Dendritic cell treated with granulocyte-macrophage colony-stimulating factor and Interleukin-4, amounts not matched to agents 40 ng/mL and 50 ng/mL, for 4 days (primary cell): Measurements from ENCODE around the gene ZFP57.

Source experiments
- H3K27ac Mint-ChIP-seq: one replicate; pipeline ENCODE4 v1.8.0; 2022; ENCODE audit warnings: mild to moderate bottlenecking, mixed read lengths
- H3K27me3 Mint-ChIP-seq: one replicate; pipeline ENCODE4 v1.8.0; 2022; ENCODE audit warnings: mild to moderate bottlenecking, mixed read lengths
- H3K36me3 Mint-ChIP-seq: one replicate; pipeline ENCODE4 v1.8.0; 2022; ENCODE audit warnings: low read depth, mixed read lengths
- H3K4me1 Mint-ChIP-seq: one replicate; pipeline ENCODE4 v1.8.0; 2022; ENCODE audit warnings: low read depth, mixed read lengths
- H3K4me3 Mint-ChIP-seq: one replicate; pipeline ENCODE4 v1.8.0; 2022; ENCODE audit warnings: mild to moderate bottlenecking, moderate library complexity, mixed read lengths
- H3K9me3 Mint-ChIP-seq: one replicate; pipeline ENCODE4 v1.8.0; 2022; ENCODE audit warnings: mixed read lengths
- intact Hi-C: fragments of 100-400 bp; cut with micrococcal nuclease; formaldehyde crosslinking; loops from one replicate; pipeline ENCODE4 v1.15.0; 2022

ZFP57 gene

GRCh38 chr6:29680904-29681303 lies at the start of gene ZFP57:
Gene ZFP57, minus strand, starts transcription at chr6:29681152. Its CDS starts 4,149 bp downstream, at chr6:29677003.
- peaks cover 24% of the 10 kb centered on the region for H3K27me3 Mint-ChIP-seq
- H3K27ac Mint-ChIP-seq = peak within 1 kb of the TSS; percentile 59
- H3K4me3 Mint-ChIP-seq = peak within 1 kb of the TSS; percentile 77
- H3K9me3 Mint-ChIP-seq = no peaks in the 10 kb centered on the region
- peaks cover 35% of the 10 kb centered on the region for H3K4me1 Mint-ChIP-seq
- H3K36me3 Mint-ChIP-seq = peaks cover 13% of the 10 kb centered on the region
- intact Hi-C loops = no loop called here

GRCh38 chr6:29730575-29731126 lies 49.7 kb upstream of the ZFP57 start:
- Mint-ChIP-seq H3K27ac (no peak overlapping the region), H3K27me3 (no peaks in the 10 kb centered on the region), H3K4me1 (peaks cover 30% of the 10 kb centered on the region), H3K36me3 (peaks cover 32% of the 10 kb centered on the region), H3K9me3 (no peaks in the 10 kb centered on the region), H3K4me3 (no peak overlapping the region)
- intact Hi-C loops = no loop called here

- Mint-ChIP-seq H3K9me3 (no peaks in the 10 kb centered on the region), H3K4me1 (peaks cover 38% of the 10 kb centered on the region), H3K4me3 (no peak overlapping the region), H3K27ac (no peak overlapping the region), H3K27me3 (no peaks in the 10 kb centered on the region), H3K36me3 (peaks cover 37% of the 10 kb centered on the region)
- intact Hi-C loops = no loop called here
Observed at GRCh38 chr6:29729774-29730328, 48.9 kb upstream of the ZFP57 start.

DNA sequence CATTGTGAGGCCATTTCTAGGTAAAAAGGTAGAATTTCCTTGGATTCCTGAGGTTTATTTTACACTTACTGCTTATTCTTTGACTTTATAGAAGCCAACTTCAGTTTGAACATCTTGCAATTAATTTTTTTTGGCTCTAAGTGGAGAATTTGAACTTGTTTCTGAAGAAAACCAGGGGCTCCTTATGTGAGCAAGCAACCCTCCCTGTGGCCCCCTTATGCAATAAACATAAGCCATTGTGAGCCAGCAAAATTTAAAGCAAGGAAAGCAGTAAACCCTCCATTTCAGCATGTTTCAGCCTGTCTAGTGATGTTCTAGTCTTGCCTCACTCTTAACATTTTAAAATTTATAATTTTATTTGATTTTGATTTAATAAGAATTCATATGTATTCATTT lies 47.9 kb upstream of the ZFP57 start:
- peaks cover 47% of the 10 kb centered on the region for H3K36me3 Mint-ChIP-seq
- H3K27ac Mint-ChIP-seq = no peak overlapping the region
- H3K4me1 Mint-ChIP-seq = peaks cover 38% of the 10 kb centered on the region

DNA sequence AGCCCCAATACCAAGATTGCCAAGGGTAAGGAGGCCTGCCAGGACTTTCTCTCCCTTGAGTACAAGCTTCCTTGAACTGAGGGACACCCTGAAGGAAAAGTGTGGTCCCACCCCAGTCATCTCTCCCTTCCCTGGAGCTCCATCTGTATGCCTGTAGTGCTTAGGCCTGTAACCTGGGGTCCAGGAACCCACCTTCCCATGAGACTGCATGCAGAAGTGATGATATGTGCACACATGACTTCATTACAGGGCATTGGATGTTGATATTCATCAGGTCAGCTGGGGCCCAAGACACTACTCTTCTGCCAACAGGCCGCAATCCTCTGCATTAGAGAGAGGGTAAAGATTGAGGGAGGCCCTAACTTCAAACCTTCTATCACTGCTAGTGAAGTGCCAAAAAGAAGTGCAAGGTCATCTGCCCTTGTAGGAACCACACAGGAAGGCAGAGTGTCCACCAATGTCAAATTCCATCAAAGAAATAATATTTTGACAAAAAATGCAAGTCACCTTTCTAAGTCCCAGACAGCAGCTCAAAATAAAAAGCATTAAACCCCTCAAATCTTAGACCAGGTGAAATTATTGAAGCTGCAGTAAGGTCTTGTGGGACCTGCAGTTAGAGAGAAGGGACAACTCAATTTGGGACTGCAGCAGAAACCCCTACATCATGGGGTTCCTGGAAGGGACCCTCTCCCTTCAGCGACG lies 47.4 kb upstream of the ZFP57 start:
- Mint-ChIP-seq H3K27ac (no peak overlapping the region), H3K27me3 (no peaks in the 10 kb centered on the region), H3K4me1 (peaks cover 35% of the 10 kb centered on the region), H3K9me3 (no peaks in the 10 kb centered on the region), H3K4me3 (no peak overlapping the region), H3K36me3 (peaks cover 52% of the 10 kb centered on the region)
- intact Hi-C loops = no loop called here

More for the DNA sequence above, 47.9 kb upstream of the ZFP57 start:
- H3K27me3 Mint-ChIP-seq = no peaks in the 10 kb centered on the region
- no peaks in the 10 kb centered on the region for H3K9me3 Mint-ChIP-seq
- no peak overlapping the region for H3K4me3 Mint-ChIP-seq
- intact Hi-C loops = no loop called here

GRCh38 chr6:29727637-29728036 lies 46.7 kb upstream of the ZFP57 start:
- peaks cover 39% of the 10 kb centered on the region for H3K4me1 Mint-ChIP-seq
- no peaks in the 10 kb centered on the region for H3K9me3 Mint-ChIP-seq
- H3K4me3 Mint-ChIP-seq = no peak overlapping the region
- peaks cover 56% of the 10 kb centered on the region for H3K36me3 Mint-ChIP-seq
- H3K27me3 Mint-ChIP-seq = no peaks in the 10 kb centered on the region
- H3K27ac Mint-ChIP-seq = no peak overlapping the region
- intact Hi-C loops = no loop called here

GRCh38 chr6:29726571-29727194 lies 45.7 kb upstream of the ZFP57 start:
- no peaks in the 10 kb centered on the region for H3K27me3 Mint-ChIP-seq
- peaks cover 56% of the 10 kb centered on the region for H3K36me3 Mint-ChIP-seq
- H3K4me1 Mint-ChIP-seq = peaks cover 49% of the 10 kb centered on the region
- intact Hi-C loops = no loop called here
- no peak overlapping the region for H3K27ac Mint-ChIP-seq
- H3K9me3 Mint-ChIP-seq = no peaks in the 10 kb centered on the region
- H3K4me3 Mint-ChIP-seq = no peak overlapping the region

DNA sequence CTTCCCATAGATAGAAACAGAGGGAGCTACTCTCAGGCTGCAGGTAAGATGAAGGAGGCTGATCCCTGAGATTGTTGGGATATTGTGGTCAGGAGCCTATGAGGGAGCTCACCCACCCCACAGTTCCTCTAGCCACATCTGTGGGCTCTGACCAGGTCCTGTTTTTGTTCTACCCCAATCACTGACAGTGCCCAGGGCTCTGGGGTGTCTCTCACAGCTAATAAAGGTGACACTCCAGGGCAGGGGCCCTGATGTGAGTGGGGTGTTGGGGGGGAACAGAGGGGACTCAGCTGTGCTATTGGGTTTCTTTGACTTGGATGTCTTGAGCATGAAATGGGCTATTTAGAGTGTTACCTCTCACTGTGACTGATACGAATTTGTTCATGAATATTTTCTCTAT lies 45.0 kb upstream of the ZFP57 start:
- peaks cover 54% of the 10 kb centered on the region for H3K4me1 Mint-ChIP-seq
- H3K4me3 Mint-ChIP-seq = peak overlapping the region; percentile 88
- H3K9me3 Mint-ChIP-seq = no peaks in the 10 kb centered on the region
- no peak overlapping the region for H3K27ac Mint-ChIP-seq
- H3K27me3 Mint-ChIP-seq = no peaks in the 10 kb centered on the region
- intact Hi-C loops = no loop called here
- H3K36me3 Mint-ChIP-seq = peaks cover 56% of the 10 kb centered on the region

GRCh38 chr6:29724937-29725869 lies 44.3 kb upstream of the ZFP57 start:
- Mint-ChIP-seq H3K4me1 (peaks cover 54% of the 10 kb centered on the region), H3K9me3 (no peaks in the 10 kb centered on the region), H3K36me3 (peaks cover 56% of the 10 kb centered on the region), H3K27me3 (no peaks in the 10 kb centered on the region), H3K27ac (peak overlapping the region; percentile 89), H3K4me3 (peak overlapping the region; percentile 88)
- intact Hi-C loops = no loop called here

DNA sequence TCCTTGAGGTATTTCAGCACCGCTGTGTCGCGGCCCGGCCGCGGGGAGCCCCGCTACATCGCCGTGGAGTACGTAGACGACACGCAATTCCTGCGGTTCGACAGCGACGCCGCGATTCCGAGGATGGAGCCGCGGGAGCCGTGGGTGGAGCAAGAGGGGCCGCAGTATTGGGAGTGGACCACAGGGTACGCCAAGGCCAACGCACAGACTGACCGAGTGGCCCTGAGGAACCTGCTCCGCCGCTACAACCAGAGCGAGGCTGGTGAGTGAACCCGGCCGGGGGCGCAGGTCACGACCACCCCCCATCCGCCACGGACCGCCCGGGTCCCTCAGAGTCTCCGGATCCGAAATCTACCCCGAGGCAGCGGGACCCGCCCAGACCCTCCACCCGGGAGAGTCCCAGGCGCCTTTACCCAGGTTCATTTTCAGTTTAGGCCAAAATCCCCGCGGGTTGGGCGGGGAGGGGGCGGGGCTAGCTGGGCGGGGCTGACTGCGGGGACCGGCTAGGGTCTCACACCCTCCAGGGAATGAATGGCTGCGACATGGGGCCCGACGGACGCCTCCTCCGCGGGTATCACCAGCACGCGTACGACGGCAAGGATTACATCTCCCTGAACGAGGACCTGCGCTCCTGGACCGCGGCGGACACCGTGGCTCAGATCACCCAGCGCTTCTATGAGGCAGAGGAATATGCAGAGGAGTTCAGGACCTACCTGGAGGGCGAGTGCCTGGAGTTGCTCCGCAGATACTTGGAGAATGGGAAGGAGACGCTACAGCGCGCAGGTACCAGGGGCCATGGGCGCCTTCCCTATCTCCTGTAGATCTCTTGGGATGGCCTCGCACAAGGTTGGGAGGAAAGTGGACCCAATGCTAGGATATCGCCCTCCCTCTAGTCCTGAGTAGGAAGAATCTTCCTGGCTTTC lies 43.0 kb upstream of the ZFP57 start:
- H3K36me3 Mint-ChIP-seq = peaks cover 56% of the 10 kb centered on the region
- intact Hi-C loops = no loop called here

GRCh38 chr6:29723262-29723665 lies 42.3 kb upstream of the ZFP57 start, which contains the start of gene HLA-F:
Gene HLA-F, plus strand, starts transcription at chr6:29723434. Its CDS starts 30 bp downstream, at chr6:29723464.
- Mint-ChIP-seq H3K27ac (peak within 1 kb of the TSS; percentile 89), H3K4me3 (peak within 1 kb of the TSS; percentile 88), H3K9me3 (no peaks in the 10 kb centered on the region), H3K27me3 (no peaks in the 10 kb centered on the region), H3K4me1 (peaks cover 53% of the 10 kb centered on the region), H3K36me3 (peaks cover 53% of the 10 kb centered on the region)
- intact Hi-C loops = no loop called here

More for the DNA sequence above, 43.0 kb upstream of the ZFP57 start:
- Mint-ChIP-seq H3K27ac (peak overlapping the region; percentile 89), H3K4me1 (peaks cover 54% of the 10 kb centered on the region), H3K4me3 (peak overlapping the region; percentile 88), H3K27me3 (no peaks in the 10 kb centered on the region), H3K9me3 (no peaks in the 10 kb centered on the region)

- Mint-ChIP-seq H3K27me3 (peaks cover 2% of the 10 kb centered on the region), H3K36me3 (peaks cover 29% of the 10 kb centered on the region), H3K27ac (no peak overlapping the region), H3K9me3 (no peaks in the 10 kb centered on the region), H3K4me1 (peaks cover 38% of the 10 kb centered on the region), H3K4me3 (no peak overlapping the region)
- intact Hi-C loops = no loop called here
Observed at GRCh38 chr6:29720863-29721262, 39.9 kb upstream of the ZFP57 start.
